ENCODE measurements around the gene DNAH12.

DNAH12 gene, protein sequence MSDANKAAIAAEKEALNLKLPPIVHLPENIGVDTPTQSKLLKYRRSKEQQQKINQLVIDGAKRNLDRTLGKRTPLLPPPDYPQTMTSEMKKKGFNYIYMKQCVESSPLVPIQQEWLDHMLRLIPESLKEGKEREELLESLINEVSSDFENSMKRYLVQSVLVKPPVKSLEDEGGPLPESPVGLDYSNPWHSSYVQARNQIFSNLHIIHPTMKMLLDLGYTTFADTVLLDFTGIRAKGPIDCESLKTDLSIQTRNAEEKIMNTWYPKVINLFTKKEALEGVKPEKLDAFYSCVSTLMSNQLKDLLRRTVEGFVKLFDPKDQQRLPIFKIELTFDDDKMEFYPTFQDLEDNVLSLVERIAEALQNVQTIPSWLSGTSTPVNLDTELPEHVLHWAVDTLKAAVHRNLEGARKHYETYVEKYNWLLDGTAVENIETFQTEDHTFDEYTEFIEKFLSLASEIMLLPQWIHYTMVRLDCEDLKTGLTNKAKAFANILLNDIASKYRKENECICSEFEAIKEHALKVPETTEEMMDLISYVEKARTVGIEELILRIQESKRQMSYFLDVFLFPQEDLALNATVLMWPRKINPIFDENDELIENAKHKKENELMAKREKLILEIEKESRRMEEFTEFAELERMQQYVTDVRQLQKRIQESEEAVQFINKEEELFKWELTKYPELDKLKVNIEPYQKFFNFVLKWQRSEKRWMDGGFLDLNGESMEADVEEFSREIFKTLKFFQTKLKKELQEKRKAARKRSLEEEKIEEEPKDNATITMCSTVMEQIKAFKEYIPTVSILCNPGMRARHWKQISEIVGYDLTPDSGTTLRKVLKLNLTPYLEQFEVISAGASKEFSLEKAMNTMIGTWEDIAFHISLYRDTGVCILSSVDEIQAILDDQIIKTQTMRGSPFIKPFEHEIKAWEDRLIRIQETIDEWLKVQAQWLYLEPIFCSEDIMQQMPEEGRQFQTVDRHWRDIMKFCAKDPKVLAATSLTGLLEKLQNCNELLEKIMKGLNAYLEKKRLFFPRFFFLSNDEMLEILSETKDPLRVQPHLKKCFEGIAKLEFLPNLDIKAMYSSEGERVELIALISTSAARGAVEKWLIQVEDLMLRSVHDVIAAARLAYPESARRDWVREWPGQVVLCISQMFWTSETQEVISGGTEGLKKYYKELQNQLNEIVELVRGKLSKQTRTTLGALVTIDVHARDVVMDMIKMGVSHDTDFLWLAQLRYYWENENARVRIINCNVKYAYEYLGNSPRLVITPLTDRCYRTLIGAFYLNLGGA (N-terminal part only)

DNA sequence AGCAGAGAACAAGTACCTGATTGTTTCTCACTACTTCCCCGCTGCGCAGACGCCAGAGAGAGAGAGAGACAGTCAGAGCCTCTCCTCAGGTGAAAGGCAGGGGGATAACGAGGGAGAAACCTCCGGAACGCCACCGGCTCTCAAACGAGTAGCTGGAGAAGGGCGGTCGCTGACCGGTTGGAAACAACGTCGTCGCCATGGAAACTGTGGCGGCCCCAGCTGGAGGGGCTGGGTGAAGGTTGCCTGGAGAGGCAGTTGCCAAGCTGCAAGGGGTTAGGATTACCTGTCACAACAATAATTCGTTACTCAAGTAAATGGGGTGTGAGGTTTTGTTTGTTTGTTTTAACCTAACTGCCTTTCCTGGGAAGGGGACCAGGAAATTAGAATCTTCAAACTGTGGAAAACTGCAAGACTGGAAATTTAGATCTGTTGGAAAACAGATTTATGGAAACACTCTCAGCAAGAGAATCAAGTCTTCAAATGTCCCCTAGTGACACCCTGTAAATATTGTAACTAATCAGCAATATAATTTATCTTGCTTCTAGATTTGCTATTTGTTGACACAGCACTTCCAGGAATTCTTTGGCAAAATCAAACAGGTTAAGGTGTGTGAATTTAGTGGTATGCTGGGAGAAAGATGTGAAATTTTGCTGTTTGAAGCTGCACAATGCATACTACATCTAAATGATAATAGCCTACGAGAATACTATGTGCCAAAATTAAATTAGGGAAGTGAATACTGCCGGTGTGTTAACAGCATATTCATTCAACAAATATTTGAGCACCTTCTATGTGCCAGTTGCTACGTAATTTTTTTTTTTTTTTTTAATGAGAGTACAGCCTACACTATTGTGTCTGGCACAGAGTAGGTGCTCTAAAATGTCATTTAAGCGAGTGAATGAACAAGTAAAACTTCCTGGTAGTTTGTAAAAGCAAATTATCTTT lies at the start of gene DNAH12:
Gene DNAH12 (minus strand): TSS at position 164 of the 945 bp plus-strand sequence. CDS start 1,474 bp downstream, outside the sequence.
- DNase-seq: peak; percentile 73

DNA sequence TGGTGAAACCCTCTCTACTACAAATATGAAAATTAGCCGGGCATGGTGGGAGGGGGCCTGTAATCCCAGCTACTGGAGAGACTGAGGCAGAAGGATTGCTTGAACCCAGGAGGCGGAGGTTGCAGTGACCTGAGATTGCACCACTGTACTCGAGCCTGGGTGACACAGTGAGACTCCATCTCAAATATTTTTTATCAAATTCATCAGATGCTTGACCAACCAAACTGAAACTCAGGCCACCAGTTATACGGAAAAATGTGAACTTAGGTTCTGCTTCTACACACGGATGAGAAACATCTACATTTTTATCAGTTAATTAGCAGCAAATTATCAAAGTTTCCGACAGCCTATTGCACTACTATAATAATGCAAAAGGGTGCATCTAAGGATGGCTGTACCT lies 48.2 kb upstream of the DNAH12 start:
- DNase-seq: no peak

DNA sequence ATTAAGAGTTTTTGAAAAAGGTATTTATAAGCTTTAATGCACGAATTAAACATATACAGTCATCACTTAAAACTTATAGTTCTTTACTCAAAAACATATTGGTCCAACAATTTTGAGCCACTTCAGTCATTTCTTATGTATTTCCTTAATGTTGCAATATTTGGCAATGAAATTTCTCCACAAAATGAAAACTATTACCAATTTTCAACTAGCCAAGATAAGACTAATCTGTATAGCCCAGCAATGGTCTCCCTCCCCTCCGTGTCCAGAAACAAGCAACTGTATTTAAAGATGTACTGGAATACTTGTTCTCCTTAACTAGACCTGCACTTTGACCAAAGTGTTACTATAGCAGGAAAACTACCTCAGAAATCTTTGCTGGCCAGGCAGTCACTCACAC lies 43.8 kb upstream of the DNAH12 start:
- peak; percentile 69 for DNase-seq

DNA sequence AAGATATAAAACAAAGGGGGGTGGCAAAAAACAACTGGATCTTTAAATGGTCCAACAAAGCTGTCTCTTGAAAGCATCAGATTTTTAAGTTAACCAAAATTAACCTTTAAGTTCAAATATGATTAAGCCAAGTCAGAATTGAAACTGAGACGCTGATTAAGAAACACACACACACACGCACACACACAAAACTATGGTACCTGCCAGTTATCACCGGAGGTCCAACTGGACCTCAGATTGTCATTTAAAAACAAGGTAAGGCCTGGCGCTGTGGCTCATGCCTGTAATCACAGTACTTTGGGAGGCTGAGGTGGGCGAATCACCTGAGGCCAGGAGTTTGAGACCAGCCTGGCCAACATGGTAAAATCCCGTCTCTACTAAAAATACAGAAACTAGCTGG lies 42.6 kb upstream of the DNAH12 start:
- no peak for DNase-seq

DNA sequence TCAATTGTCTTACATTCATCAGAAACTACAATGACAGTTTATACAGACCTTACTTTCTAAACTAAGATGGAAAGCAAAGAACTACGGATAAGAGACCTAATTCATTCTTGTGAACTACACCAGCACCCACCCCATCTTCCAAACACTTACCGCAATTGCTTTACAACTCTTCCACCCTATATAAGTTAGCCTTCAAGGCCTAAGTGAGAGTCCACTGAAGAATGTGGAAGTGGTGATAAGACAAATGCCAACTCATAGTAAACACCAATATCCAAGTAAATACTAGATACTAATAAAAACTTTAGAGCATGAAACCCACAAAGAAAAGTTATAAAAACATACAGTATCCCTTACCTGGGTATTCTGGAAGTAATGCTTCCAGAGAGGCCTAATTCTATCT lies 39.4 kb upstream of the DNAH12 start:
- DNase-seq: peak; percentile 41

DNA sequence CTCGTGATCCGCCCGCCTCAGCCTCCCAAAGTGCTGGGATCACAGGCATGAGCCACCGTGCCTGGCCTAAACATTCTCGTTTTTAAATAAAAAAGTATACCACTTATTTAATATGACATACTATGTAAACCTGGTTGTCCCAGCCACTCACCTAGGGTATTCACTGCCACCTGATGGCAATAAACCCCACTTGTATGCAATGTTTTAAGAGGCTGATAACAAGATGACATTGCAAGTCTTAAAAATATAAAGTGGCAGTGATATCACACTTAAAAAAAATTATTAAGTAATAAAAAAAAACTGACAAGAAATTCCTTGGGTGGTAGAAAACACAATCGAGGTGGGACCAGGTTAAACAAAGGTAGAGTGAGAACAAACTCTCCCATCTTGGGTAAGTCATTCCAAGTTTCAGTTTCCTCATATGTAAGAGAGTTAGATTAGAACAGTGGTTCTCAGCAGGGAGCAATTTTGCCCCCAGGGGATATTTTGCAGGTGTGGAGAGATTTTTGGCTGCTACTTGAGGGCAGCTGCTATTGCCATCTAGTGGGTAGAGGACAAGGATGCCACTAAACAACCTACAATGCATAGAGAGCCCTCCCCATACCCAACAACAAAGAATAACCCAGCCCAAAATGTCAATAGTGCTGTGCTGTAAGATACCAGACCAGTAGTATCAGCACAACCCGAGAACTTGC lies 38.5 kb upstream of the DNAH12 start:
- DNase-seq: peak; percentile 58

DNA sequence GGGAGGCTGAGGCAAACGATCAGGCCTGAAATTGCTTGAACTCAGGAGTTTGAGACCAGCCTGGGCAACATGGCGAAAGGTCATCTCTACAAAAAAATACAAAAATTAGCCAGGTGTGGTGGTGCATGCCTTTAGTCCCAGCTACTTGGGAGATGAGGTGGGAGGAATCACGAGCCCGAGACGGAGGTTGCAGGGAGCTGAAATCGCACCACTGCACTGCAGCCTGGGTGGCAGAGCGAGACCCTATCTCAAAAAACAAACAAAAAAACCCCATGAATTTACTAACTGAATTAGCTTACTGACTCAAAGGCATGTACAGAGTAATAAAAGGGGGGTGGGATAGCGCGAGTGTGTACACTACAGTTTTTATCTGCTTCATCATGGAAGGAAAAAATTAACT lies 33.7 kb upstream of the DNAH12 start:
- no peak for DNase-seq

DNA sequence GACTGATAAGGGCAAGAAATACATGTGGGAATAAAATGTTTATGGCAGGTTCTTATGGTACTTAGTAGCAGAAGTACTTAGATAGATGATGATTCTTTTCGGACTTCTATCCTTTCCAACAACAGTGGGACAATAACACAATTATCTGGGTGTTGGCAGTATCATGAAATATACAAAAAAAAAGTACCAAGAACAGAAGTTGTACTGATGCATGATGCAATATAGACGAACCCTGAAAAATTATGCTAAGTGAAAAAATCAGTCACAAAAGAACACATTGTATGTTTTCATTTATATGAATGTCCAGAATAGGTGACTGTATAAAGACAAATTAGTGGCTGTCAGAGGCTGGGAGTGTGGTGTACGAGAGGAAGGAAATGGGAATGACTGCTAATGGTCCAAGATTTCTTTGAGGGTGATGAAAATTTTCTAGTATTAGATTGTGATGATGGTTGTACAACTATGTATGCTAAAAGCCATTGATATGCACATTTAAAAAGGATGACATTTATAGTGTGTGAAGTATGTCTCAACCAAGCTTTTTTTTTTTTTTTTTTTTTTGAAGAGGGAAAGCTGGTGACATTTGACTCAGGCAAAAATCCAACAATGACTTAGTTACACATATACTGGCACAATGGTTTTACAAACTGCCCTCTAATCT lies 32.0 kb upstream of the DNAH12 start:
- no peak for DNase-seq

DNA sequence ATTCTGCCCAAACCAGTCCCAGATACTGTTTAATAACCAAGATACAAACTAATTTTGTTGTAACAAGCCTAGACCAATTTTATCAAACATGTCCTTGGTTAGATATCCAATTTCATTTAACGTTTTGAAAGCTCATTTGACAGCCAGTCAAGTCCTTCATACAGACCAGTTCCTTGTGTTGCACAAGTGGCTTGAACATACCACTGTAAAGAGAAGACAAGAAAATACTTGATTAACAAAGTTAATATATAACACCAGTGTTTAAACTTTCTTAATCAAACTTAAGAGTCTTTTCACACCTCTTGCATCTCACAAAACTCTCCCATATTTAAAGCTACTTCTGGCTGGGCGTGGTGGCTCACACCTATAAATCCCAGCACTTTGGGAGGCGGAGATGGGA lies 28.0 kb upstream of the DNAH12 start:
- DNase-seq: no peak

DNA sequence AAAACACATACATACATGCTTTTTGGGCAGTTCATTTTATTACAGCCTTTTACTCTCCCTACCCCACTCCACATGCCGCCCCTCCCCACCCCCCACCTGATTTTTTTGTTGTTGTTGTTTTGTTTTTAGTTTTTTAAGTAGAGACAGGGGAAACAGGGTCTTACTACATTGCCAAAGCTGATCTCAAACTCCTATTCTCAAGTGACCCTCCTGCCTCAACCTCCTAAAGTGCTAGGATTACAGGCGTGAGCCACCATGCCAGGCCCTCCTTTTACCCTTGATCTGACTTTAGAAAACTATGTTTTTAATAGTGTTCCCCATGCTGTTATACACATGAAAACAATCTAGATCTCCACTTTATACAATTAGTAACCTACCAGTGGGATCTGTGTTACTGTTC lies 26.7 kb upstream of the DNAH12 start:
- DNase-seq: no peak

DNA sequence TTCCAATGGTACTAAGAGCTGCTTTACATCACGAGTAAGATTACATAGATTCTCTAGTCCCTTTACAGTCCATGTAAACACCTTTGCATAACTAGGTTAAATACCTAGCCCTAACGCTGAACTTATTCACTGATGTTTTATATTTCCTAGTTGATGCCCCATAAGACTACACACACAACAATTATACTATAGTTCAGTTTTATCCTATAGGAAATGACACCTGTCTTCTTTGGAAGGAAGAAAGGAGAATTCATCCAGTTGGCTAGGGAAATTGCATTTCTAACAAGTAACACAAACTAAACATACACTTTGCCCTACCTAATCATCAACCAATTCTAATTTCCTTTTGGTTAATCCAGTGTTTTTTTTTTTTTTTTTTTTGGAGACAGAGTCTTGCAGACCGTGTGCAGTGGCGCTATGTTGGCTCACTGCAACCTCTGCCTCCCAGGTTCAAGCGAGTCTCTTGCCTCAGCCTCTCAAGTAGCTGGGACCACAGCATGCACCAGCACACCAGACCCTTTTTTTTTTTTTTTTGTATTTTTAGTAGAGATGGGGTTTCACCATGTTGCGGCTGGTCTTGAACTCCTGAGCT lies 25.8 kb upstream of the DNAH12 start:
- no peak for DNase-seq

DNA sequence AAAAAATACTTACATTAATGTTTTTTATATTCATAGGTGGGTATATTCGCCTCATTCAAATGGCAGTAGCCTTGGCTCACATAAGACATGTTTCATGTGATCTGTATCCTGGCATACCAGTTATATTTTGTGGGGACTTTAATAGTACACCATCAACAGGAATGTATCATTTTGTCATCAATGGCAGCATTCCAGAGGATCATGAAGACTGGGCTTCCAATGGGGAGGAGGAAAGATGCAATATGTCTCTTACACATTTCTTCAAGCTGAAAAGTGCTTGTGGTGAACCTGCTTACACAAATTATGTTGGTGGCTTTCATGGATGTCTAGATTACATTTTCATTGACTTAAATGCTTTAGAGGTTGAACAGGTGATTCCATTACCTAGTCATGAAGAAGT lies 15.4 kb upstream of the DNAH12 start:
- no peak for DNase-seq

DNA sequence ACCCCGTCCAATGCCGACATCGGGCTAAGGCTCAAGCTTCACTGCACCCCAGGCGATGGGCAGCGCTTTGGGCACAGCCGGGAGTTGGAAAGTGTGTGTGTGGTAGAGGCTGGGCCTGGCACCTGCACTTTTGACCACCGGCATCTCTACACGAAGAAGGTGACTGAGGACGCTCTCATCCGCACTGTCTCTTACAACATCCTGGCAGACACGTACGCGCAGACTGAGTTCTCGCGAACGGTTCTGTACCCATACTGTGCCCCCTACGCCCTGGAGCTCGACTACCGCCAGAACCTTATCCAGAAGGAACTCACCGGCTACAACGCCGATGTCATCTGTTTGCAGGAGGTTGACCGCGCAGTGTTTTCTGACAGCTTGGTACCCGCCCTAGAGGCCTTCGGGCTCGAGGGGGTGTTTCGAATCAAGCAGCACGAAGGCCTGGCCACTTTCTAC lies 13.0 kb upstream of the DNAH12 start:
- peak; percentile 70 for DNase-seq

DNA sequence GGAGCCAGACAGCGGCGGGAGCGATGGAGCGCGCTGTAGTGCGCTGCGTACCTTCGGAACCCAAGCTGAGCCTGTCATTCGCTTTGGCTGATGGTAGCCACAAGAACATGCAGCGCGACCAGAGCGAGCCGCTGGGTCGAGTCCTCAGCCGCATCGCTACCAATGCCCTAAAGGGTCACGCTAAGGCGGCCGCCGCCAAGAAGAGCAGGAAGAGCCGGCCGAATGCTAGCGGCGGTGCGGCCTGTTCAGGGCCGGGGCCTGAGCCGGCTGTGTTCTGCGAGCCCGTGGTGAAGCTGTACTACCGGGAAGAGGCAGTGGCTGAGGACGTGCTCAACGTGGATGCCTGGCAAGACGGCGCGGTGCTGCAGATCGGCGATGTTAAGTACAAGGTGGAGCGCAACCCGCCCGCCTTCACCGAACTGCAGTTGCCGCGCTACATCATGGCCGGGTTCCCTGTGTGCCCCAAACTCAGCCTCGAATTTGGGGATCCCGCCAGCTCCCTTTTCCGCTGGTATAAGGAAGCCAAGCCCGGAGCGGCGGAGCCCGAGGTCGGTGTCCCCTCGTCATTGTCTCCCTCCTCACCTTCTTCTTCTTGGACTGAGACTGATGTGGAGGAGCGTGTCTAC lies 12.4 kb upstream of the DNAH12 start:
- peak; percentile 47 for DNase-seq

DNA sequence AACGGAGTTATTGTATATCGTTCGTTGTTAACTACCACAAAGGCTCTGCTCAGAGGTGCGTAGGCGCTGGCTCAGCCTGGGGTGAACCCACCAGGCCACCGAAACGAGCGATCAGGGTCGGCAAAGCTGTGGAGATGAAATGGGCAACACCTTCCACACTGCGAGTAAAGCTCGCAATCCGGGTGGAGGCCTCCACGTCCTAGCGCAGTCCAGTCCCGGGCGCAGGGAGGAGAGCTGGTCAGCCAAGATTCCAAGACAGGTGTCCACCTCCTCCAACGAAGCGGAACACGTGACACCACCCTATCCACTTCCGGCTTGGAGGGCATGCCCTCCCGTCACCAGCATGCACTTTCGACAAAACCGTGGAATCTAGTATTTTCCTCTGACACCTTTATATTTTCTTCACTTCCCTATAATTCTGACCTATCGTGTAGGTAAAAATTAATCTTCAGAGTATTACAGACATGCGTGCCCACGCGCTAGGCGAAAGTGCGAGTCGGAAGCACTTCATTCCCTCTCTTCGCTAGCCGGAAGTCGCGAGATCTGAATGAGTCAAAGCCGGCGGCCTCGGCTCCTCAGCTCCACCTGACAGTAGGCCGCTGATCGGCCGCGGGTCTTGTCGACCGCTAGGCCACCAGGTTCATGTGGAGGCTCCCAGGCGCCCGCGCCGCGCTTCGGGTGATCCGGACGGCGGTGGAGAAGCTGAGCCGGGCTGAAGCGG lies 11.8 kb upstream of the DNAH12 start, which contains the start of gene PDE12:
Gene PDE12 (plus strand): TSS at position 537 of the 721 bp plus-strand sequence. CDS start 106 bp downstream, at position 643.
- peak; percentile 95 for DNase-seq

DNA sequence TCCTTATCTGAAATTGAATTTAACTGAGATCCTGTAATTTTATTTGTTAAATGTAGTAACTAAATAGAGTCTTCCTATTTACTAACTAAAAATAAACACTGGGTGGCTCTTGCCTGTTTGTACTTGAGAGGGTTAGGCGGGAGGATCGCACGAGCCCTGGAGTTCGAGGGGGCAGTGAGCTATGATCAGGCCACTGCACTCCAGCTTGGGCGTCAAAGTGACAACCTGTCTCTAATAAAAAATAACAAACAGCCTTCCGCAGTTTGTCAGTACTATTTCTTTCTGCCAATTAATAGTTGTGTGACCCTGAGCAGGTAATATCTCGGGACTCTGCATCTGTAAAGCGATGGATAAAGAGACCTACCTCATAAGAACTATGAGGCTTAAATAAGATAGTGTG lies 11.2 kb upstream of the DNAH12 start:
- DNase-seq: peak; percentile 61

DNA sequence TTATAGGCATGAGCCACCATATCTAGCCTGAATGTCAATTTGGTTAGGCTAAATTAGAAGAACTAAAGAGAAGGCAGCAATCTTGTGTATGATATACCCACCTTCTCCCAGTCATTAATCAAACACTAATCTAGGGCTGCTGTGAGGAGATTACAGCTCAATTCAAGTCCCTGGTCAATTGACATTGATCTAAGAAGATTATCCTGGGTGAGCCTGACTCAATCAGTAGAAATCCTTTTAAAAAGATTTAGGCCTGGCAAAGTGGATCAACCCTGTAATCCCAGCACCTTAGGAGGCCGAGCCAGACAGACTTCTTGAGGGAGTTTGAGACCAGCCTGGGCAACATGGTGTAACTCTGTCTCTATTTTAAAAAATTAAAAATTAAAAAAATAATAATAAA lies 2.5 kb upstream of the DNAH12 start:
- no peak for DNase-seq

DNA sequence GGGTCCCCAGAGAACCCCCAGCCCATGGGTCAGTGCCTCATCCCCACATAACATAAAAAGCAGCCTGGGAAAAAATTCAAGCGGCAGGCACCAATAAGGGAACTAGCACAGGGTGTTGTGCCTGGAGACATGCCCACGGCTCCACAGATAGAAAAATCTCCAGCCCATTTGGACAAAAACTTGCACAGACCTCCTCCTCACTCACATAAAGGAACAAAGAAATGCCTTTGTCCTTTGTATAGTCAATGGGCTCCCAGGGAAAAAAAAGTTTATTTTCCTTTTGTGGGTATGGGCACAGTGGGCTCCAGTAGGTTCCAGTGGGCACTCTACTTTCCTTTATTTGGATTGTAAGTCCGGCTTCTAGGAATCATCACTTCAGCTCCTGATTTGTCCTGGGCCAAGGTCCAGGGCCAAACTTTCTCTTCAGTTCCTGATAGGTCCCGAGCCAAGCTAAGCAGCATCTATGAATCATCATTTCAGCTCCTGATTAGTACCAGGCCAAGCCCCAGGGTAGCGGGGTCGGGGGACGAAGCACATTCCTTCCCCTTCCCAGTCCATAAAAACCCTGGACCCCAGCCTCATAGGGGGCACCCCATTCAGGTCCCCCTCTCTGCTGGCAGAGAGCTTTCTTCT lies 1.6 kb upstream of the DNAH12 start:
- DNase-seq: no peak
